ENCODE measurements around the gene ATAD3A. TPM values are rescaled to one million over a fixed set of nuclear protein-coding genes. Genes with fewer than 3 reads are reported as not detected.

Gene ATAD3A
- total and polyA plus RNA-seq, 2 donors (not counting 1 experiment from before 2014, with no cell fraction given), result 12.5 to 18.0 TPM

DNA sequence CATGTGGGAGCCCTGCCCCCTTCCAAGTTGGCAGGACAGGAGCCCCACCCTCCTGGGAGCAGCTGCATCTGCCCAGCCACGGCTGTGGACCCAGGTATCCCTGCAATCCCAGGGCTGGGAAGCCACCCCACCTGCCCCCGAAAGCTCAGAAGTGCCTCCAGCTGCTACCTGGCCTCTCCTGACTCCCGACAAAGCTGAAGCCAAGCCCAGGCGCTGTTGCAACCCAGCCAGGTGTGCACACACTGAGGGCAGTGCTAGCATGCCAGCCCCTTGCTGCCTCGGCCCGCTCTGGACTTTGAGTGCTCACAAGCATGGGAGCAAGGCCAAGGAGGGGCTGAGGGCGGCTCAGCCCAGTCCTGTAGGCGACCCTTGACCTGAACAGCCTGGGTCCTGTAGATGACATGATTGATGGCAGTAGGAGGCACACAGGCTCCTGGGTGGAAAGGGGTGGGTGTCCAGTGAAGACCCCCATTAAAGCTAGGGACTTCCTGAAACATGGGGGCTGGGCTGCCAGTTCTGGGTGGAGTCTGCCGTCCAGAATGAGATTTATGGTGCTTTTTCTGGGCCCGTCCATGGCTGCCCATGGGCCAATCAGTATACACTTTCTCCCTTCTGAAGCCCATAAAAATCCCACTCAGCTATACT is 65.5 kb downstream of the ATAD3A start:
- Histone ChIP-seq H2AFZ (ENCODE audit: low read length) (no peak overlapping the region), H4K20me1 (ENCODE audit: control insufficient read depth, extremely low read depth, insufficient read depth, low read length) (no peaks in the 10 kb centered on the region), H3K36me3 (ENCODE audit: control insufficient read depth, insufficient read depth, low read length) (no peaks in the 10 kb centered on the region), H3K27me3 (ENCODE audit: control insufficient read depth, insufficient read depth, low read length) (peaks cover 7% of the 10 kb centered on the region), H3K4me2 (ENCODE audit: extremely low read depth, insufficient read depth, low read length) (no peak overlapping the region), H3K4me1 (ENCODE audit: control insufficient read depth, extremely low read depth, insufficient read depth, low read length) (peaks cover 6% of the 10 kb centered on the region), H3K9ac (ENCODE audit: insufficient read depth, low read length) (no peak overlapping the region), H3K27ac (ENCODE audit: insufficient read depth, low read length) (no peak overlapping the region), H3K4me3 (replicated peaks in 1 of 4; ENCODE audit: control extremely low read depth in 1 of 4, insufficient read depth in 1 of 4, low read depth in 3 of 4, low read length in 4 of 4) (no peak overlapping the region), H3K79me2 (ENCODE audit: control insufficient read depth, insufficient read depth, low read length) (peaks cover 19% of the 10 kb centered on the region), H3K9me3 (ENCODE audit: control insufficient read depth, insufficient read depth, low read depth, low read length) (no peaks in the 10 kb centered on the region)
- DNase-seq (ENCODE audit: low read depth in 2 of 2), result no peak
- TF ChIP-seq EZH2 (IDR thresholded peaks at IDR 0.05; ENCODE audit: low read length, missing control alignments), result no peak
- TF ChIP-seq, protein P1, sequence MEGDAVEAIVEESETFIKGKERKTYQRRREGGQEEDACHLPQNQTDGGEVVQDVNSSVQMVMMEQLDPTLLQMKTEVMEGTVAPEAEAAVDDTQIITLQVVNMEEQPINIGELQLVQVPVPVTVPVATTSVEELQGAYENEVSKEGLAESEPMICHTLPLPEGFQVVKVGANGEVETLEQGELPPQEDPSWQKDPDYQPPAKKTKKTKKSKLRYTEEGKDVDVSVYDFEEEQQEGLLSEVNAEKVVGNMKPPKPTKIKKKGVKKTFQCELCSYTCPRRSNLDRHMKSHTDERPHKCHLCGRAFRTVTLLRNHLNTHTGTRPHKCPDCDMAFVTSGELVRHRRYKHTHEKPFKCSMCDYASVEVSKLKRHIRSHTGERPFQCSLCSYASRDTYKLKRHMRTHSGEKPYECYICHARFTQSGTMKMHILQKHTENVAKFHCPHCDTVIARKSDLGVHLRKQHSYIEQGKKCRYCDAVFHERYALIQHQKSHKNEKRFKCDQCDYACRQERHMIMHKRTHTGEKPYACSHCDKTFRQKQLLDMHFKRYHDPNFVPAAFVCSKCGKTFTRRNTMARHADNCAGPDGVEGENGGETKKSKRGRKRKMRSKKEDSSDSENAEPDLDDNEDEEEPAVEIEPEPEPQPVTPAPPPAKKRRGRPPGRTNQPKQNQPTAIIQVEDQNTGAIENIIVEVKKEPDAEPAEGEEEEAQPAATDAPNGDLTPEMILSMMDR (conservative IDR thresholded peaks at IDR 0.05 in 1 of 2, IDR thresholded peaks at IDR 0.05 in 1 of 2; ENCODE audit: low read depth in 1 of 2, low read length in 2 of 2), result no peak

DNA sequence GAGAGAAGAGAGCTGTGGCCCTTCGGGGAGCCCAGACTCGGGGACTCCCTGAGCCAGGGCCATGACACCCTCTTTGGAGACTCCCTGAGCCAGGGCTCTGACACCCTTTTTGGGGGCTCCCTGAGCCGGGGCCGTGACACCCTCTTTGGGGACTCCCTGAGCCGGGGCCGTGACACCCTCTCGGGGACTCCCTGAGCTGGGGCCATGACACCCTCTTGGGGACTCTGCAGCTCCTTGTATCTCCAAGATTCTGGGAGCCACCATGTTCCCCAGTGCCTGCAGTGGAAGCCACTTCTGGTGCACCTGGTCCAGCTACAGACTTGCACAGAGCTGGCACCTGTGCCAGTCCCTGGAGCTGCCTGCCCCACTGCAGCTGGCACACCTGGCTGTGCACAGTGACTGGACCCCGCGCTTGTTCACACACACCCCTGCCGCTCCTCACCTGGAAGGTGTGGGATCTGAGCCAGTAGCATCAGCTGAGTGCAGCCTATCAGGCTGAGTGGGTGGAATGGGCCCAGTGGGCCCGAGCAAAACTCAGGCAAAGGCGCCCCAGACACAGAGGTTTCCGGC is 66.5 kb downstream of the ATAD3A start:
- Histone ChIP-seq H3K4me2 (ENCODE audit: extremely low read depth, insufficient read depth, low read length) (no peak overlapping the region), H2AFZ (ENCODE audit: low read length) (no peak overlapping the region)
- TF ChIP-seq, protein P1 (conservative IDR thresholded peaks at IDR 0.05 in 1 of 2, IDR thresholded peaks at IDR 0.05 in 1 of 2; ENCODE audit: low read depth in 1 of 2, low read length in 2 of 2), result no peak
- TF ChIP-seq EZH2 (IDR thresholded peaks at IDR 0.05; ENCODE audit: low read length, missing control alignments), result no peak

DNA sequence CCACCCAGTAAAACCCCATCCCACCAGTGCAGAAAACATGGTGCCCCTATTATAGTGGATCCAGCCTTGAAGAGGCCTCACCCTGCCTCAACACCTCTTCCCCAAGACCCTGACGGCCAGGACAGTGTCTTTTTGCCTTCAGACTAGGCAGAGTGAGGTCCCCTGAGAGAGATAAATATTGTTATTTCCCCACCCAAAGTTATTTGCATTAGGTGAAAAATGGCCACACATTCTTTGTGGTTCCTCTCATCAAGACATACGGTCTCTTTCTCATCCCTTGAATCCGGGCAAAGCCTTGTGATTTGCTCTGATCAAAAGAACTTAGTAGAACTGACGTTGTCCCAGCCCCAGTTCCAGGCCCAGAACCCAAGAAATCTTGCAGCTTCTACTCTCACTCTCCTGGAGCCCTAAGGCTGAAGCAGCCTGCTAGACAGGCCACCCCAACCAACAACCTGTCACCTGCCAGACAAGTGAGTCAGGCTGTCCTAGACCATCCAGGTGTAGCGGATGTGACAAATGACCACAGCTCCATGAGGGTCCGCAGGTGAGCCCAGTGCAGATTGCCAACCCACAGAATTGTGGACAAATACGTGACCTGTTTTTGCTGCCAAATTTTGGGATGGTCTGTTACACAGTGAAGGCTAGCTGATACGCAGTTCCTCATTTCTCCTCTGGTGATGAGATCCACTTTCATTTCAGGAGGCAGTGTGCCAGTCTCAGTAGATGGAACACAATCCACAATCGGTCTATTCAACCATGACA is 70.8 kb downstream of the ATAD3A start:
- TF ChIP-seq, protein P1 (conservative IDR thresholded peaks at IDR 0.05 in 1 of 2, IDR thresholded peaks at IDR 0.05 in 1 of 2; ENCODE audit: low read depth in 1 of 2, low read length in 2 of 2), result no peak
- TF ChIP-seq EZH2 (IDR thresholded peaks at IDR 0.05; ENCODE audit: low read length, missing control alignments), result no peak
- Histone ChIP-seq H3K4me2 (ENCODE audit: extremely low read depth, insufficient read depth, low read length) (no peak overlapping the region), H3K36me3 (ENCODE audit: control insufficient read depth, insufficient read depth, low read length) (no peaks in the 10 kb centered on the region), H3K4me1 (ENCODE audit: control insufficient read depth, extremely low read depth, insufficient read depth, low read length) (no peaks in the 10 kb centered on the region), H3K9ac (ENCODE audit: insufficient read depth, low read length) (no peak overlapping the region), H4K20me1 (ENCODE audit: control insufficient read depth, extremely low read depth, insufficient read depth, low read length) (no peaks in the 10 kb centered on the region), H3K27ac (ENCODE audit: insufficient read depth, low read length) (no peak overlapping the region), H3K4me3 (replicated peaks in 1 of 4; ENCODE audit: control extremely low read depth in 1 of 4, insufficient read depth in 1 of 4, low read depth in 3 of 4, low read length in 4 of 4) (no peak overlapping the region), H3K79me2 (ENCODE audit: control insufficient read depth, insufficient read depth, low read length) (no peaks in the 10 kb centered on the region), H3K27me3 (ENCODE audit: control insufficient read depth, insufficient read depth, low read length) (peaks cover 10% of the 10 kb centered on the region), H2AFZ (ENCODE audit: low read length) (no peak overlapping the region), H3K9me3 (ENCODE audit: control insufficient read depth, insufficient read depth, low read depth, low read length) (no peaks in the 10 kb centered on the region)
- DNase-seq (ENCODE audit: low read depth in 2 of 2), result no peak

More for the DNA sequence above, 66.5 kb downstream of the ATAD3A start:
- Histone ChIP-seq H3K79me2 (ENCODE audit: control insufficient read depth, insufficient read depth, low read length) (peaks cover 10% of the 10 kb centered on the region), H3K27me3 (ENCODE audit: control insufficient read depth, insufficient read depth, low read length) (peaks cover 11% of the 10 kb centered on the region), H3K4me3 (replicated peaks in 1 of 4; ENCODE audit: control extremely low read depth in 1 of 4, insufficient read depth in 1 of 4, low read depth in 3 of 4, low read length in 4 of 4) (no peak overlapping the region), H3K27ac (ENCODE audit: insufficient read depth, low read length) (no peak overlapping the region), H3K9ac (ENCODE audit: insufficient read depth, low read length) (no peak overlapping the region), H3K36me3 (ENCODE audit: control insufficient read depth, insufficient read depth, low read length) (no peaks in the 10 kb centered on the region), H3K9me3 (ENCODE audit: control insufficient read depth, insufficient read depth, low read depth, low read length) (no peaks in the 10 kb centered on the region), H4K20me1 (ENCODE audit: control insufficient read depth, extremely low read depth, insufficient read depth, low read length) (no peaks in the 10 kb centered on the region), H3K4me1 (ENCODE audit: control insufficient read depth, extremely low read depth, insufficient read depth, low read length) (peaks cover 3% of the 10 kb centered on the region)
- DNase-seq (ENCODE audit: low read depth in 2 of 2), result no peak

All from fibroblast of lung (primary cell).